SK-N-SH treated with all-trans-retinoic acid at 6 μM for 48 hours (cell line): ENCODE data around the gene RFLNA.
"Not testable (repeated sequence)": the region's sequence is repeated elsewhere in the genome, so short reads cannot be mapped to it uniquely, and the experiment has no call there.

Source experiments
- ATAC-seq: fragments of 200-7000 bp; cut with Tn5 transposase; 3 replicates; pipeline ENCODE4 v1.9.1; 2020; ENCODE audit warnings: mild to moderate bottlenecking, moderate library complexity
- ARNTL ChIP-seq: fragments of 450-650 bp; formaldehyde crosslinking; IDR thresholded peaks from 2 replicates; pipeline ENCODE4 v1.5.0; 2020; ENCODE audit warnings: low read depth, mild to moderate bottlenecking, moderate library complexity, borderline replicate concordance
- BACH2 ChIP-seq: fragments of 250-450 bp; sonication (Bioruptor Pico); IDR thresholded peaks from 2 replicates; pipeline ENCODE4 v1.9.0; 2021; ENCODE audit warnings: mild to moderate bottlenecking, borderline replicate concordance
- ESRRG ChIP-seq: fragments of 250-450 bp; sonication (Bioruptor Pico); IDR thresholded peaks from 2 replicates; pipeline ENCODE4 v1.6.1; 2021; ENCODE audit warnings: mild to moderate bottlenecking
- GLIS3 ChIP-seq: fragments of 250-450 bp; sonication (Bioruptor Pico); IDR thresholded peaks from 2 replicates; pipeline ENCODE4 v1.5.0; 2020; ENCODE audit warnings: mild to moderate bottlenecking, moderate library complexity
- OSR1 ChIP-seq: fragments of 250-450 bp; sonication (Bioruptor Pico); IDR thresholded peaks from 2 replicates; pipeline ENCODE4 v1.8.0; 2022; ENCODE audit warnings: moderate library complexity, mild to moderate bottlenecking, inconsistent platforms
- RARB ChIP-seq: fragments of 250-450 bp; sonication (Bioruptor Pico); IDR thresholded peaks from 2 replicates; pipeline ENCODE4 v1.8.0; 2021; ENCODE audit warnings: mild to moderate bottlenecking, moderate library complexity
- SNAI2 ChIP-seq: fragments of 250-450 bp; sonication (Bioruptor Pico); IDR thresholded peaks from 2 replicates; pipeline ENCODE4 v1.5.0; 2020; ENCODE audit warnings: mild to moderate bottlenecking, moderate library complexity
- TCF4 ChIP-seq: fragments of 250-450 bp; sonication (Bioruptor Pico); IDR thresholded peaks from 2 replicates; pipeline ENCODE4 v1.8.0; 2021; ENCODE audit warnings: mild to moderate bottlenecking, moderate library complexity, borderline replicate concordance
- TOX ChIP-seq: fragments of 250-450 bp; sonication (Bioruptor Pico); IDR thresholded peaks from 2 replicates; pipeline ENCODE4 v1.8.0; 2021; ENCODE audit warnings: mild to moderate bottlenecking, moderate library complexity, borderline replicate concordance
- ZFP30 ChIP-seq: fragments of 450-650 bp; formaldehyde crosslinking; IDR thresholded peaks from 2 replicates; pipeline ENCODE4 v1.5.0; 2022; ENCODE audit warnings: mild to moderate bottlenecking, moderate library complexity
- ZNF565 ChIP-seq: fragments of 450-650 bp; formaldehyde crosslinking; conservative IDR thresholded peaks from 2 replicates; pipeline ENCODE4 v1.5.0; 2020; ENCODE audit warnings: low read depth, mild to moderate bottlenecking, moderate library complexity
- ZNF70 ChIP-seq: fragments of 450-650 bp; formaldehyde crosslinking; IDR thresholded peaks from 2 replicates; pipeline ENCODE4 v1.5.0; 2020; ENCODE audit warnings: mild to moderate bottlenecking, moderate library complexity
- ZNF8 ChIP-seq: fragments of 450-650 bp; formaldehyde crosslinking; IDR thresholded peaks from 2 replicates; pipeline ENCODE4 v1.5.0; 2020; ENCODE audit warnings: mild to moderate bottlenecking, moderate library complexity
- TF ChIP-seq, protein P1 (sequence below): fragments of 250-450 bp; sonication (Bioruptor Pico); IDR thresholded peaks from 2 replicates; pipeline ENCODE4 v1.5.1; 2020; ENCODE audit warnings: low read depth, mild to moderate bottlenecking, moderate library complexity
- TF ChIP-seq, protein P2 (sequence below): fragments of 250-450 bp; sonication (Bioruptor Pico); IDR thresholded peaks from 2 replicates; pipeline ENCODE4 v1.8.0; 2021; ENCODE audit warnings: low read depth, mild to moderate bottlenecking, moderate library complexity, borderline replicate concordance
- TF ChIP-seq, protein P3 (sequence below): fragments of 250-450 bp; sonication (Bioruptor Pico); IDR thresholded peaks from 2 replicates; pipeline ENCODE4 v1.5.0; 2020; ENCODE audit warnings: mild to moderate bottlenecking, moderate library complexity

The RFLNA gene

DNA sequence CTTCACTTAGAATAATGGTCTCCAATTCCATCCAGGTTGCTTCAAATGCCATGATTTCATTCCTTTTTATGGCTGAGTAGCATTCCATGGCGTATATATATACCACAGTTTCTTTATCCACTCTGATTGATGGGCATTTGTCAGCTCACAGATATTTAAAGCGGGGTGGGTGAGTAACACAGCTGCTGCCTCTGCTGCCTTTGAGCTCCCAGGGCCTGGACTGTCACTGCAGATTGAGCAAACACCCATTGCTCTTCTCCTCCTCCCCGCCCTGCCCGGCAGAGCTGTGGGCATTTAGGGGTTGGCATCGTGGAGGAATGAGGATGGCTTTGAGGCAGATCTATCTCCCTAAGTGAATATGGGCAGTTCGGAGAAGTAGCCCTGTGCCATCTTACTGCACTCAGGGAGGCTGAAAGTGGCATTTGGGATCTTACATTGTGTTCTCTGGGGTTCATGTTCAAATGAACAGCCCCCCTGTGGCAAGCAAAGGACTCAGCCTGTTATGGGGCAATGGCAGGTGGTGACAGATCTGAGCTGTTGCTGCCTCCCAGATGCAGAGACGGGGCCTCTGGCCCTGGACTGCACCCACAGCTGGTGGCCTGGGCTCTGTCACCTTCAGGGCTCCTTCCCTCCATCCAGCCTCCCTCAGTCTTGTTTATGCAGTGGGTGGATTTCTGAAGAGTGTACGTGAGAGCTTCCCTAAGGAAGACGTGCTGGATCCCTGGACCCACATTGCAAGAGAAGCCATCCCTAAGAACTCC is 4.9 kb downstream of the RFLNA start:
- TF ChIP-seq ZFP30 = no peak
- TF ChIP-seq ZNF8 (CRISPR knock-in tag) = peak; percentile 58
- TF ChIP-seq, protein P1, sequence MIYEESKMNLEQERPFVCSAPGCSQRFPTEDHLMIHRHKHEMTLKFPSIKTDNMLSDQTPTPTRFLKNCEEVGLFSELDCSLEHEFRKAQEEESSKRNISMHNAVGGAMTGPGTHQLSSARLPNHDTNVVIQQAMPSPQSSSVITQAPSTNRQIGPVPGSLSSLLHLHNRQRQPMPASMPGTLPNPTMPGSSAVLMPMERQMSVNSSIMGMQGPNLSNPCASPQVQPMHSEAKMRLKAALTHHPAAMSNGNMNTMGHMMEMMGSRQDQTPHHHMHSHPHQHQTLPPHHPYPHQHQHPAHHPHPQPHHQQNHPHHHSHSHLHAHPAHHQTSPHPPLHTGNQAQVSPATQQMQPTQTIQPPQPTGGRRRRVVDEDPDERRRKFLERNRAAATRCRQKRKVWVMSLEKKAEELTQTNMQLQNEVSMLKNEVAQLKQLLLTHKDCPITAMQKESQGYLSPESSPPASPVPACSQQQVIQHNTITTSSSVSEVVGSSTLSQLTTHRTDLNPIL = no peak
- ATAC-seq = no peak

DNA sequence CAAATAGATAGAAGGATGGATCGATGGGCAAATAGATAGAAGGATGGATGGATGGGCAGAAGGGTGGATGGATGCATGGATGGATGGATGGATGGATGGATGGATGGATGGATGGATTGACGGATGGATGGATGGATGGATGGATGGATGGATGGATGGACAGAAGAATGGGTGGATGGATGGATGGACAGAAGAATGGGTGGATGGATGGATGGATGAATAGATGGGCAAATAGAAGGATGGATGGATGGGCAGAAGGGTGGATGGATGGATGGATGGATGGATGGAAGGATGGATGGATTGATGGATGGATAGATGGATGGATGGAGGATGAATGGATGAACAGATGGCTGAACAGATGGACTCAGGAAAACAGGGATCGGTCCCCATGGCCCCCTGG is 5.8 kb downstream of the RFLNA start:
- not testable (repeated sequence) for ATAC-seq

DNA sequence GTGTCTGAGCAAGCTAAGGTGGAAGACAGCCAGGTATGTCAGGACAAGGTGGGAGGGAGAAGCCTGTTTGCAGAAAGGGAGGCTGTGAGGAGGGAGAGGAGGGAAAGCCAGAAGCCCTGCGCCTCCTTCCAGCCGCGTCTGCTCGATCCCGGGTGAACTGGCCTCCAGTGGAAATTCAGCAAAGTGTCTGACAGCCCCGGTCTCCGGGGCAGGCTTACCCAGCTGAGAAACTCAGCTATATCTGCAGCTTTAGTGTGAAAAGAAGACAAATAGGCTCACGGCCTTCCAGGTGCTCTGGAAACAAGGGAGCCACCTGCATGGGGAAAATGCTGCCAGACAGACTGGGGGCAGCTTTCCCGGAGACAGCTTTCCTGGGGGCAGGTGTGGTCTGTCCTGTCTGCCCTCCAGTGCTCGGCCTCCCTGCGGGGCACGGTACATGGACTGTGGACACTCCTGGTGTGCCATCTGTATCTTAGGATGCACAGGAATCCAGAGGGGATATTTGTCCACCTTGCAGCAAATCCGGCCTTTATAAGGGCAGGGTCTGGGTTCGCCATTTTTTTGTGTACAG is 6.3 kb downstream of the RFLNA start:
- TF ChIP-seq ZNF565 (CRISPR knock-in tag) = no peak
- TF ChIP-seq TCF4 = no peak
- no peak for TF ChIP-seq ESRRG (CRISPR knock-in tag)
- no peak for TF ChIP-seq SNAI2 (CRISPR knock-in tag)
- no peak for TF ChIP-seq BACH2 (CRISPR knock-in tag)
- TF ChIP-seq, all 23 proteins: peak for 0
- ATAC-seq = no peak; the same call in 2 of the 3 replicates

DNA sequence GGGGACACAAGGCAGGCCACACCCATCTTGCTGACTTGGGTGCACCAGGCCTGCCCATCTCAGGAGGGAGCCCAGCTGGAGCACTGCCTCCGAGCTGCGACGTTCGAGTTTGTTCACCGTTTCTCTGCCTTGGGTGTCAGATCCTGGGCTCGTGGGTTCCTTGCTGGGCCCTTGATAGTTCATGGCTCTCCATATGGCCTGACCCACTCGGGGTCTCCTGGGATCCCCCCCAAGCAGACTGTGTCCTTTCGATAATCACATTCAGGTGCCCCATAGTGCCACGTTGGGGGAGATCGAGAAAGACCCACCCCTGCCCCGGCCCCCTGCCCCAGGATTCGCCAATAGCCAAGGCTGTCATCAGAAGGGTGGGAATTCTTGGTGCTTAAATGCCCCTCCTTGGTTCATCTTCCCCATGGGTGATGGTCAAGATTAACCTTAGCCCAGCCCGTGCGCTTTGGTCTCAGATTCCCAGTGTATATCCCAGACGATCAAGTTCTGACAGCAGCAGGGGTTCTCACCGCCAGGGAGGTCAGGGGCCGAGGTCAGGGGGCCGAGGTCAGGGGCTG is 7.4 kb downstream of the RFLNA start:
- ATAC-seq = no peak
- no peak for TF ChIP-seq BACH2 (CRISPR knock-in tag)
- TF ChIP-seq, protein P1 = no peak
- TF ChIP-seq, protein P2, sequence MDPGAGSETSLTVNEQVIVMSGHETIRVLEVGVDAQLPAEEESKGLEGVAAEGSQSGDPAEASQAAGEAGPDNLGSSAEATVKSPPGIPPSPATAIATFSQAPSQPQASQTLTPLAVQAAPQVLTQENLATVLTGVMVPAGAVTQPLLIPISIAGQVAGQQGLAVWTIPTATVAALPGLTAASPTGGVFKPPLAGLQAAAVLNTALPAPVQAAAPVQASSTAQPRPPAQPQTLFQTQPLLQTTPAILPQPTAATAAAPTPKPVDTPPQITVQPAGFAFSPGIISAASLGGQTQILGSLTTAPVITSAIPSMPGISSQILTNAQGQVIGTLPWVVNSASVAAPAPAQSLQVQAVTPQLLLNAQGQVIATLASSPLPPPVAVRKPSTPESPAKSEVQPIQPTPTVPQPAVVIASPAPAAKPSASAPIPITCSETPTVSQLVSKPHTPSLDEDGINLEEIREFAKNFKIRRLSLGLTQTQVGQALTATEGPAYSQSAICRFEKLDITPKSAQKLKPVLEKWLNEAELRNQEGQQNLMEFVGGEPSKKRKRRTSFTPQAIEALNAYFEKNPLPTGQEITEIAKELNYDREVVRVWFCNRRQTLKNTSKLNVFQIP (CRISPR knock-in tag) = no peak
- TF ChIP-seq GLIS3 (CRISPR knock-in tag) = no peak
- no peak for TF ChIP-seq RARB (CRISPR knock-in tag)

DNA sequence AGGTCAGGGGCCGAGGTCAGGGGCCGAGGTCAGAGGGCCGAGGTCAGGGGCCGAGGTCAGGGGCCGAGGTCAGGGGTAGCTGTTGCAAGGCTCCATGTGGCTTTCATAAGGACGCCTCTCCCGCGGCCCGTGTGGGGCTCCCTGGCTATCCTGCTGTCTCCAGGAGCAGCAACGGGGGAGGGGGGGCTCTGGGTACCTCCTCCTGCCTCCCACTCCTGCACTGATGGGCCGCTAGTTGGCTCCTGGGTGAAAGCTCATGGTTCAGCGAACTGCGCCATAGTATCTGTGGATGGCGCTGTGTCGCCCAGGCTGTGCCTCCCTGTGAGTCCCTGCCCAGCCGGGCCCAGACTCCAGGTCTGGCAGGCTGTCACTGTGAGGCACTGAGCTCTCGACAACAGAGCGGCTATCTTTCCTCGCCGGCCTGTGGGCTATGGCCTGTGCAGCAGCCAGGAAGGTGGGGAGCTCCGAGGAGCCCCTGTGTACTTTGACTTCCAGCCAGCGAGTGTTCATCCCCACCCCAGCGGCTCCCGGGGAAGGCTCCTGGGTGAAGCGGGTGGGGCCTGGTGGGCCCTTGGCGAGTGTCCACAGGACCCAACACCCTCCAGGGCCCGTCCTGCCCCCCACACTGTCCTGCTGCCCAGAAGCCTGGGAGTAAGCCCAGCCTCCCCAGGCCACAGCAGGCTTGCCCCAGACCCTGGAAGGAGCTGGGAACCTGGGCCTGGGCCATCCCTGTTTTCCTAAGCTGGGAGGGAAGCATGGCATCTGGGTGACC is 8.1 kb downstream of the RFLNA start:
- no peak for ATAC-seq
- TF ChIP-seq TOX (CRISPR knock-in tag) (no peak), OSR1 (CRISPR knock-in tag) (no peak), ARNTL (CRISPR knock-in tag) (no peak), ZNF70 (CRISPR knock-in tag) (no peak)
- TF ChIP-seq, protein P3, sequence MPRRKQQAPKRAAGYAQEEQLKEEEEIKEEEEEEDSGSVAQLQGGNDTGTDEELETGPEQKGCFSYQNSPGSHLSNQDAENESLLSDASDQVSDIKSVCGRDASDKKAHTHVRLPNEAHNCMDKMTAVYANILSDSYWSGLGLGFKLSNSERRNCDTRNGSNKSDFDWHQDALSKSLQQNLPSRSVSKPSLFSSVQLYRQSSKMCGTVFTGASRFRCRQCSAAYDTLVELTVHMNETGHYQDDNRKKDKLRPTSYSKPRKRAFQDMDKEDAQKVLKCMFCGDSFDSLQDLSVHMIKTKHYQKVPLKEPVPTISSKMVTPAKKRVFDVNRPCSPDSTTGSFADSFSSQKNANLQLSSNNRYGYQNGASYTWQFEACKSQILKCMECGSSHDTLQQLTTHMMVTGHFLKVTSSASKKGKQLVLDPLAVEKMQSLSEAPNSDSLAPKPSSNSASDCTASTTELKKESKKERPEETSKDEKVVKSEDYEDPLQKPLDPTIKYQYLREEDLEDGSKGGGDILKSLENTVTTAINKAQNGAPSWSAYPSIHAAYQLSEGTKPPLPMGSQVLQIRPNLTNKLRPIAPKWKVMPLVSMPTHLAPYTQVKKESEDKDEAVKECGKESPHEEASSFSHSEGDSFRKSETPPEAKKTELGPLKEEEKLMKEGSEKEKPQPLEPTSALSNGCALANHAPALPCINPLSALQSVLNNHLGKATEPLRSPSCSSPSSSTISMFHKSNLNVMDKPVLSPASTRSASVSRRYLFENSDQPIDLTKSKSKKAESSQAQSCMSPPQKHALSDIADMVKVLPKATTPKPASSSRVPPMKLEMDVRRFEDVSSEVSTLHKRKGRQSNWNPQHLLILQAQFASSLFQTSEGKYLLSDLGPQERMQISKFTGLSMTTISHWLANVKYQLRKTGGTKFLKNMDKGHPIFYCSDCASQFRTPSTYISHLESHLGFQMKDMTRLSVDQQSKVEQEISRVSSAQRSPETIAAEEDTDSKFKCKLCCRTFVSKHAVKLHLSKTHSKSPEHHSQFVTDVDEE (CRISPR knock-in tag) = no peak
- TF ChIP-seq, protein P1 = no peak
